GM12878 (cell line): ENCODE measurements around the gene CCNB3. TPM values are rescaled to one million over a fixed set of nuclear protein-coding genes. Genes with fewer than 3 reads are reported as not detected.
"Not testable (repeated sequence)": the region's sequence is repeated elsewhere in the genome, so short reads cannot be mapped to it uniquely, and the experiment has no call there.

Experiments used
- ATAC-seq: fragments of 200-7000 bp; cut with Tn5 transposase; 3 replicates; pipeline ENCODE4 v1.9.1; 2020; ENCODE audit warnings: mild to moderate bottlenecking, moderate library complexity
- BruUV-seq: library from RNA; stranded (reverse); fragments of 400-500 nt; replicated peaks from 2 replicates; lab custom pipeline; 2021; lab: Mats Ljungman, UMichigan
- CTCF ChIA-PET: fragments of 300-600 bp; sonication (Branson Sonifier 250); formaldehyde crosslinking; extraction: SDS; loops from one replicate; lab custom pipeline; 2021; ENCODE audit warnings: inconsistent platforms; lab: Yijun Ruan, JAX
- POLR2A ChIA-PET: fragments of 350-600 bp; formaldehyde crosslinking; extraction: SDS; loops from one replicate; lab custom pipeline; 2021; ENCODE audit warnings: inconsistent platforms; lab: Charles Lee
- RAD21 ChIA-PET: fragments of 300-600 bp; sonication (Branson Sonifier 250); formaldehyde crosslinking; loops from one replicate; lab custom pipeline; 2023; ENCODE audit warnings: antibody characterized with exemption; ENCODE audit not compliant: unreplicated experiment; lab: Charles Lee
- SMC1A ChIA-PET: fragments of 300-600 bp; sonication (Branson Sonifier 250); formaldehyde crosslinking; loops from one replicate; lab custom pipeline; 2023; ENCODE audit not compliant: unreplicated experiment, uncharacterized antibody; lab: Charles Lee
- DNase-seq: peaks from one replicate; pipeline ENCODE4 v3.0.0-alpha.2; 2011; ENCODE audit warnings: low read depth, low spot score
- FAIRE-seq: peaks from 3 replicates; lab custom pipeline; 2011; peaks lifted over from hg19 to GRCh38; lab: Jason Lieb, UNC
- H2AFZ ChIP-seq: 2 replicates; pipeline ENCODE4 v1.6.0; 2011; ENCODE audit warnings: low read depth, low read length, control low read depth; ENCODE audit not compliant: control insufficient read depth
- H3K27ac ChIP-seq: 2 replicates; pipeline ENCODE4 v1.5.1; 2011; ENCODE audit warnings: control low read depth; ENCODE audit not compliant: control insufficient read depth, insufficient read depth
- H3K27me3 ChIP-seq, 2 experiments: replicated peaks in 1 of 2; 2 replicates each; pipeline versions ENCODE4 v1.6.0 to v1.6.1; 2011; ENCODE audit warnings: low read length in 1 of 2; ENCODE audit not compliant: control insufficient read depth in 2 of 2, insufficient read depth in 2 of 2
- H3K36me3 ChIP-seq, 2 experiments: 2 replicates each; pipeline ENCODE4 v1.5.1; 2011; ENCODE audit warnings: low read length in 1 of 2; ENCODE audit not compliant: control insufficient read depth in 2 of 2, insufficient read depth in 2 of 2
- H3K4me1 ChIP-seq: 2 replicates; pipeline ENCODE4 v1.6.1; 2011; ENCODE audit warnings: mild to moderate bottlenecking, low read length, moderate library complexity, mixed read lengths; ENCODE audit not compliant: control insufficient read depth, insufficient read depth
- H3K4me2 ChIP-seq: 2 replicates; pipeline ENCODE4 v1.6.0; 2011; ENCODE audit warnings: control low read depth; ENCODE audit not compliant: control insufficient read depth, insufficient read depth
- H3K4me3 ChIP-seq: fragments of 200-600 bp; sonication (generic); 2 replicates; pipeline ENCODE4 v1.5.1; 2016
- H3K79me2 ChIP-seq: 2 replicates; pipeline ENCODE4 v1.6.0; 2011; ENCODE audit warnings: low read length; ENCODE audit not compliant: control insufficient read depth, insufficient read depth
- H3K9ac ChIP-seq: 2 replicates; pipeline ENCODE4 v1.8.0; 2011; ENCODE audit warnings: low read length, control low read depth, mixed read lengths; ENCODE audit not compliant: control insufficient read depth, insufficient read depth
- H3K9me3 ChIP-seq: replicated peaks from 3 replicates; pipeline ENCODE4 v1.5.1; 2011; ENCODE audit warnings: mild to moderate bottlenecking, low read length; ENCODE audit not compliant: control insufficient read depth, insufficient read depth
- H4K20me1 ChIP-seq: 2 replicates; pipeline ENCODE4 v1.6.0; 2011; ENCODE audit not compliant: control insufficient read depth, insufficient read depth
- BCL11A ChIP-seq: IDR thresholded peaks from 2 replicates; pipeline ENCODE4 v1.6.1; 2011; ENCODE audit warnings: low read depth, low read length
- EGR1 ChIP-seq, 2 experiments: IDR thresholded peaks; 1 replicate in 1 of 2; 2 replicates in 1 of 2; pipeline ENCODE4 v1.6.1; 2011 to 2012; ENCODE audit warnings: low read depth in 2 of 2, low read length in 2 of 2, borderline replicate concordance in 1 of 2, mild to moderate bottlenecking in 1 of 2, moderate library complexity in 1 of 2
- GABPA ChIP-seq: IDR thresholded peaks from 2 replicates; pipeline ENCODE4 v1.6.1; 2014; ENCODE audit warnings: antibody characterized with exemption, low read depth, mild to moderate bottlenecking, inconsistent platforms
- MYB ChIP-seq: fragments of 150-350 bp; IDR thresholded peaks from 2 replicates; pipeline ENCODE4 v1.6.1; 2014; ENCODE audit warnings: mild to moderate bottlenecking, low read depth, low read length, borderline replicate concordance
- POU2F2 ChIP-seq: IDR thresholded peaks from 3 replicates; pipeline ENCODE4 v1.6.1; 2011; ENCODE audit warnings: low read depth, mild to moderate bottlenecking, low read length, borderline replicate concordance
- RBBP5 ChIP-seq: fragments of 200-600 bp; sonication (generic); conservative IDR thresholded peaks from 2 replicates; pipeline ENCODE4 v1.6.1; 2016
- SREBF2 ChIP-seq: IDR thresholded peaks from 2 replicates; pipeline ENCODE4 v1.6.1; 2012; ENCODE audit warnings: mild to moderate bottlenecking, low read length
- SRF ChIP-seq, 2 experiments: IDR thresholded peaks; 2 replicates each; pipeline ENCODE4 v1.6.1; 2011; ENCODE audit warnings: low read depth in 2 of 2, low read length in 2 of 2, mild to moderate bottlenecking in 1 of 2, moderate library complexity in 1 of 2
- WGBS: methylation state at CpG from one replicate; pipeline ENCODE4 v1.1.6; 2016; ENCODE audit warnings: low lambda C conversion rate; ENCODE audit not compliant: insufficient replicate concordance, insufficient coverage; ENCODE audit errors: missing lambda C conversion rate; 5-methylcytosine and 5-hydroxymethylcytosine counted together
- in situ Hi-C: fragments of 300-500 bp; cut with MboI; formaldehyde crosslinking; loops from 9 replicates; pipeline ENCODE4 v1.14.3; 2018; ENCODE audit warnings: mixed read lengths
- intact Hi-C: fragments of 100-400 bp; cut with micrococcal nuclease; formaldehyde crosslinking; loops from one replicate; pipeline ENCODE4 v1.14.2; 2022; ENCODE audit not compliant: unreplicated experiment
- polyA plus RNA-seq, 11 experiments: library from polyadenylated mRNA; depleted of rRNA in 4 of 11; unstranded in 6 of 11; stranded (reverse) in 5 of 11; fragments of >200 nt; fragmentation: Nextera tagmentation in 4 of 11; fragmentation: Illumina TruSeq in 1 of 11; extraction: Ambion mirVana in 4 of 11; extraction: Trizol in 1 of 11; gene quantifications; 1 replicate in 1 of 11; 2 replicates in 10 of 11; pipeline versions ENCODE4 v1.2.1 to v1.2.3, GENCODE V29; 2011 to 2016; ENCODE audit warnings: inconsistent platforms in 2 of 11, missing spikeins in 2 of 11, low read depth in 1 of 11
- total RNA-seq, 4 experiments: library from RNA; depleted of rRNA in 3 of 4; stranded (reverse); fragments of >200 nt in 3 of 4; fragmentation: Illumina TruSeq in 1 of 4; extraction: Trizol in 1 of 4; gene quantifications; 2 replicates each; pipeline versions ENCODE4 v1.2.1 to v1.2.3, GENCODE V29; 2013 to 2021
- TF ChIP-seq, protein P1 (sequence below): fragments of 450-650 bp; IDR thresholded peaks from 2 replicates; pipeline ENCODE4 v1.6.1; 2018; ENCODE audit warnings: borderline replicate concordance, mild to moderate bottlenecking; ENCODE audit not compliant: partially characterized antibody
- TF ChIP-seq, protein P2 (sequence below): fragments of 450-650 bp; IDR thresholded peaks from 2 replicates; pipeline ENCODE4 v1.6.1; 2016; ENCODE audit warnings: mild to moderate bottlenecking, moderate library complexity, borderline replicate concordance

CCNB3 gene
- total and polyA plus RNA-seq, 10 of the 15 experiments (the other 5 are each of a cell fraction or from before 2014, with no cell fraction given): 0.09 to 0.49 (median 0.16) TPM; not detected in 3

DNA sequence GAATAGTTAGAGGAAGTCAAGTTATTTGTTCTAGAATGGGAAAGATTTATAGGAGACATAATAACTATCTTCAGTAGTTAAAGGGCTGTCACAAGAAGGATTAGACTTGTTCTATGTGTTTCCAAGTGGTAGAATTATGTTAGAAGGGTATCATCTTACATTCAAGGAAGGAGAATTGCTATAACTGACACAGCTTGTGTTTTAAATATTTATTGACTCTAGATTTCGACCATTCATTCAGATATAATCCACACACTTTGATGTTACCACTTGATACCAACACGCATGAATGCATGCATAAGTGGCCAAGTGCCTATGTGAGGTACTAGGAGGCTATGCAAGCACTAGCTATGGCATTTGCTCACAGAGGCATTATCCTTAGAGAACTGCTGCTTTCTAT lies 122.7 kb downstream of the CCNB3 start (continued):
- TF ChIP-seq, protein P1, sequence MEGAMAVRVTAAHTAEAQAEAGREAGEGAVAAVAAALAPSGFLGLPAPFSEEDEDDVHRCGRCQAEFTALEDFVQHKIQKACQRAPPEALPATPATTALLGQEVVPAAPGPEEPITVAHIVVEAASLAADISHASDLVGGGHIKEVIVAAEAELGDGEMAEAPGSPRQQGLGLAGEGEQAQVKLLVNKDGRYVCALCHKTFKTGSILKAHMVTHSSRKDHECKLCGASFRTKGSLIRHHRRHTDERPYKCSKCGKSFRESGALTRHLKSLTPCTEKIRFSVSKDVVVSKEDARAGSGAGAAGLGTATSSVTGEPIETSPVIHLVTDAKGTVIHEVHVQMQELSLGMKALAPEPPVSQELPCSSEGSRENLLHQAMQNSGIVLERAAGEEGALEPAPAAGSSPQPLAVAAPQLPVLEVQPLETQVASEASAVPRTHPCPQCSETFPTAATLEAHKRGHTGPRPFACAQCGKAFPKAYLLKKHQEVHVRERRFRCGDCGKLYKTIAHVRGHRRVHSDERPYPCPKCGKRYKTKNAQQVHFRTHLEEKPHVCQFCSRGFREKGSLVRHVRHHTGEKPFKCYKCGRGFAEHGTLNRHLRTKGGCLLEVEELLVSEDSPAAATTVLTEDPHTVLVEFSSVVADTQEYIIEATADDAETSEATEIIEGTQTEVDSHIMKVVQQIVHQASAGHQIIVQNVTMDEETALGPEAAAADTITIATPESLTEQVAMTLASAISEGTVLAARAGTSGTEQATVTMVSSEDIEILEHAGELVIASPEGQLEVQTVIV: no peak

DNA sequence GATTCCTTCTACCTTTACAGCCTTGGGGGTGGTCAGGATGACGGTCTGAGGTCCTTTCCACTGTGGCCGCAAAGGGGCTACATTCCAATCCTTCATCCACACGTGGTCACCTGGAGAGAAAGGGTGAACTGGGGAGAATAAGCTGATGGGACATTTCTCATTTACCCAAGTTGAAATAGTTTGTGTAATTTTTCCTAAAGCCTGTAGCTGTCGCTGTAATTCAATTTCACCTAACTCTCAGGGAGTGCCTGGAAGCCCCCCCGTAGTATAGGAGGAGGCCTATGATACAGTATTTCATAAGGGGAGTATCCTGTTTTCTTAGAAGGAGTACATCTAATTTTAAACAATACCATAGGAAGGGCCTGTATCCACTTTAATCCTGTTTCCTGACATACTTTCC lies 128.1 kb downstream of the CCNB3 start:
- H3K79me2 ChIP-seq, POLR2A ChIA-PET, H3K27me3 ChIP-seq, in situ Hi-C loops, H3K9me3 ChIP-seq, ATAC-seq, H3K4me2 ChIP-seq, H3K4me1 ChIP-seq, BruUV-seq, H3K9ac ChIP-seq, CTCF ChIA-PET, intact Hi-C loops, DNase-seq, H3K4me3 ChIP-seq, FAIRE-seq, RAD21 ChIA-PET, H2AFZ ChIP-seq, SMC1A ChIA-PET, H3K27ac ChIP-seq, H3K36me3 ChIP-seq, H4K20me1 ChIP-seq: not testable (repeated sequence)
- 4% methylated on average over 5 of the region's 5 CpGs for WGBS

GRCh38 chrX:50333308-50333707 lies 128.7 kb downstream of the CCNB3 start:
- no peaks in the 10 kb centered on the region for H3K27me3 ChIP-seq
- H3K36me3 ChIP-seq: no peaks in the 10 kb centered on the region
- FAIRE-seq (no peak), ATAC-seq (no peak), DNase-seq (no peak)
- no peak overlapping the region for H2AFZ ChIP-seq
- intact Hi-C loops: no loop called here
- H3K4me2 ChIP-seq: no peak overlapping the region
- H4K20me1 ChIP-seq: no peaks in the 10 kb centered on the region
- in situ Hi-C loops: no loop called here
- RAD21 ChIA-PET: no interaction called here
- no peak overlapping the region for H3K4me3 ChIP-seq
- no peaks in the 10 kb centered on the region for H3K79me2 ChIP-seq
- no peak overlapping the region for H3K9ac ChIP-seq
- 38% methylated on average over 6 of the region's 6 CpGs for WGBS
- CTCF ChIA-PET: no interaction called here
- SMC1A ChIA-PET: no interaction called here
- H3K27ac ChIP-seq: no peak overlapping the region
- H3K9me3 ChIP-seq: no peaks in the 10 kb centered on the region
- BruUV-seq: no TSS peak
- no peaks in the 10 kb centered on the region for H3K4me1 ChIP-seq
- POLR2A ChIA-PET: no interaction called here
- TF ChIP-seq GABPA (no peak), SREBF2 (no peak), MYB (no peak), RBBP5 (no peak), SRF (IDR thresholded peaks at IDR 0.05; ENCODE audit: low read depth in 2 of 2, low read length in 2 of 2) (no peak), POU2F2 (no peak), BCL11A (no peak), EGR1 (IDR thresholded peaks at IDR 0.05; ENCODE audit: borderline replicate concordance in 1 of 2, low read depth in 2 of 2, low read length in 2 of 2) (no peak)
- TF ChIP-seq, protein P2, sequence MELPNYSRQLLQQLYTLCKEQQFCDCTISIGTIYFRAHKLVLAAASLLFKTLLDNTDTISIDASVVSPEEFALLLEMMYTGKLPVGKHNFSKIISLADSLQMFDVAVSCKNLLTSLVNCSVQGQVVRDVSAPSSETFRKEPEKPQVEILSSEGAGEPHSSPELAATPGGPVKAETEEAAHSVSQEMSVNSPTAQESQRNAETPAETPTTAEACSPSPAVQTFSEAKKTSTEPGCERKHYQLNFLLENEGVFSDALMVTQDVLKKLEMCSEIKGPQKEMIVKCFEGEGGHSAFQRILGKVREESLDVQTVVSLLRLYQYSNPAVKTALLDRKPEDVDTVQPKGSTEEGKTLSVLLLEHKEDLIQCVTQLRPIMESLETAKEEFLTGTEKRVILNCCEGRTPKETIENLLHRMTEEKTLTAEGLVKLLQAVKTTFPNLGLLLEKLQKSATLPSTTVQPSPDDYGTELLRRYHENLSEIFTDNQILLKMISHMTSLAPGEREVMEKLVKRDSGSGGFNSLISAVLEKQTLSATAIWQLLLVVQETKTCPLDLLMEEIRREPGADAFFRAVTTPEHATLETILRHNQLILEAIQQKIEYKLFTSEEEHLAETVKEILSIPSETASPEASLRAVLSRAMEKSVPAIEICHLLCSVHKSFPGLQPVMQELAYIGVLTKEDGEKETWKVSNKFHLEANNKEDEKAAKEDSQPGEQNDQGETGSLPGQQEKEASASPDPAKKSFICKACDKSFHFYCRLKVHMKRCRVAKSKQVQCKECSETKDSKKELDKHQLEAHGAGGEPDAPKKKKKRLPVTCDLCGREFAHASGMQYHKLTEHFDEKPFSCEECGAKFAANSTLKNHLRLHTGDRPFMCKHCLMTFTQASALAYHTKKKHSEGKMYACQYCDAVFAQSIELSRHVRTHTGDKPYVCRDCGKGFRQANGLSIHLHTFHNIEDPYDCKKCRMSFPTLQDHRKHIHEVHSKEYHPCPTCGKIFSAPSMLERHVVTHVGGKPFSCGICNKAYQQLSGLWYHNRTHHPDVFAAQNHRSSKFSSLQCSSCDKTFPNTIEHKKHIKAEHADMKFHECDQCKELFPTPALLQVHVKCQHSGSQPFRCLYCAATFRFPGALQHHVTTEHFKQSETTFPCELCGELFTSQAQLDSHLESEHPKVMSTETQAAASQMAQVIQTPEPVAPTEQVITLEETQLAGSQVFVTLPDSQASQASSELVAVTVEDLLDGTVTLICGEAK: no peak
